ENCODE measurements around the gene SLC9A2. TPM values are rescaled to one million over a fixed set of nuclear protein-coding genes. Genes with fewer than 3 reads are reported as not detected.

SLC9A2 gene
- total RNA-seq, 5 donors from 2014 or later (not counting 1 experiment from before 2014, with no cell fraction given): not detected

- DNase-seq (no peak), ATAC-seq (replicated peaks in 1 of 4) (no peak)
- H3K27me3 ChIP-seq (replicated peaks in 1 of 2; ENCODE audit: control insufficient read depth in 2 of 2, extremely low read depth in 1 of 2, insufficient read depth in 2 of 2, low read length in 1 of 2): no peaks in the 10 kb centered on the region
- no peaks in the 10 kb centered on the region for H3K4me1 Mint-ChIP-seq
- no peaks in the 10 kb centered on the region for H3K36me3 ChIP-seq (ENCODE audit: control insufficient read depth in 2 of 2, extremely low read depth in 1 of 2, insufficient read depth in 1 of 2, low read length in 1 of 2)
- POLR2A ChIA-PET: no interaction called here
- no peaks in the 10 kb centered on the region for H3K9me3 ChIP-seq
- no peak overlapping the region for H3K4me3 ChIP-seq (ENCODE audit: control insufficient read depth in 1 of 2, extremely low read depth in 1 of 2, low read length in 1 of 2)
- H3K36me3 Mint-ChIP-seq: no peaks in the 10 kb centered on the region
- no peak overlapping the region for H3K4me3 Mint-ChIP-seq
- H3K4me1 ChIP-seq (ENCODE audit: control insufficient read depth in 1 of 2, extremely low read depth in 1 of 2, insufficient read depth in 2 of 2, low read length in 2 of 2): no peaks in the 10 kb centered on the region
- H3K27me3 Mint-ChIP-seq: peaks cover 13% of the 10 kb centered on the region in 2 donors
- no peak overlapping the region for H3K27ac Mint-ChIP-seq
- CTCF ChIA-PET: no interaction called here
- H3K27ac ChIP-seq (ENCODE audit: low read length): no peak overlapping the region
- H3K9me3 Mint-ChIP-seq: no peaks in the 10 kb centered on the region
- WGBS (ENCODE audit: insufficient coverage): 80% methylated on average over 1 of the region's 6 CpGs
Observed at GRCh38 chr2:102594445-102595016, 24.8 kb upstream of the SLC9A2 start.

GRCh38 chr2:102597788-102598187 lies 21.6 kb upstream of the SLC9A2 start:
- H3K4me3 ChIP-seq (ENCODE audit: control insufficient read depth in 1 of 2, extremely low read depth in 1 of 2, low read length in 1 of 2): no peak overlapping the region
- H3K4me1 Mint-ChIP-seq: no peaks in the 10 kb centered on the region
- CTCF ChIA-PET: no interaction called here
- peaks cover 17 to 22% of the 10 kb centered on the region in 2 donors for H3K27me3 Mint-ChIP-seq
- H3K4me3 Mint-ChIP-seq: no peak overlapping the region
- no peak overlapping the region for H3K27ac ChIP-seq (ENCODE audit: low read length)
- no peaks in the 10 kb centered on the region for H3K27me3 ChIP-seq (replicated peaks in 1 of 2; ENCODE audit: control insufficient read depth in 2 of 2, extremely low read depth in 1 of 2, insufficient read depth in 2 of 2, low read length in 1 of 2)
- no peaks in the 10 kb centered on the region for H3K36me3 ChIP-seq (ENCODE audit: control insufficient read depth in 2 of 2, extremely low read depth in 1 of 2, insufficient read depth in 1 of 2, low read length in 1 of 2)
- H3K4me1 ChIP-seq (ENCODE audit: control insufficient read depth in 1 of 2, extremely low read depth in 1 of 2, insufficient read depth in 2 of 2, low read length in 2 of 2): no peaks in the 10 kb centered on the region
- no peak for DNase-seq
- H3K27ac Mint-ChIP-seq: no peak overlapping the region
- ATAC-seq (replicated peaks in 1 of 4): no peak
- H3K9me3 ChIP-seq: no peaks in the 10 kb centered on the region
- POLR2A ChIA-PET: no interaction called here
- no peaks in the 10 kb centered on the region for H3K9me3 Mint-ChIP-seq
- 70% methylated on average over 6 of the region's 9 CpGs for WGBS (ENCODE audit: insufficient coverage)
- H3K36me3 Mint-ChIP-seq: no peaks in the 10 kb centered on the region

GRCh38 chr2:102599486-102599885 lies 19.9 kb upstream of the SLC9A2 start:
- H3K27ac Mint-ChIP-seq: no peak overlapping the region
- WGBS (ENCODE audit: insufficient coverage): 58% methylated on average over 3 of the region's 6 CpGs
- Histone ChIP-seq H3K36me3 (ENCODE audit: control insufficient read depth in 2 of 2, extremely low read depth in 1 of 2, insufficient read depth in 1 of 2, low read length in 1 of 2) (no peaks in the 10 kb centered on the region), H3K9me3 (no peaks in the 10 kb centered on the region), H3K4me3 (ENCODE audit: control insufficient read depth in 1 of 2, extremely low read depth in 1 of 2, low read length in 1 of 2) (no peak overlapping the region), H3K27me3 (replicated peaks in 1 of 2; ENCODE audit: control insufficient read depth in 2 of 2, extremely low read depth in 1 of 2, insufficient read depth in 2 of 2, low read length in 1 of 2) (no peaks in the 10 kb centered on the region), H3K27ac (ENCODE audit: low read length) (no peak overlapping the region), H3K4me1 (ENCODE audit: control insufficient read depth in 1 of 2, extremely low read depth in 1 of 2, insufficient read depth in 2 of 2, low read length in 2 of 2) (no peaks in the 10 kb centered on the region)
- no peak overlapping the region for H3K4me3 Mint-ChIP-seq
- no peaks in the 10 kb centered on the region for H3K36me3 Mint-ChIP-seq
- DNase-seq: no peak
- POLR2A ChIA-PET: no interaction called here
- H3K4me1 Mint-ChIP-seq: no peaks in the 10 kb centered on the region
- peaks cover 17 to 23% of the 10 kb centered on the region in 2 donors for H3K27me3 Mint-ChIP-seq
- ATAC-seq (replicated peaks in 1 of 4): no peak
- CTCF ChIA-PET: interaction anchor here in 1 of 2 donors (0.7 kb wide), 1 partner anchor 11 kb away, joined by 3 read pairs; no protein-coding TSS in a partner anchor
- no peaks in the 10 kb centered on the region for H3K9me3 Mint-ChIP-seq

GRCh38 chr2:102601730-102602129 lies 17.6 kb upstream of the SLC9A2 start:
- no peaks in the 10 kb centered on the region for H3K36me3 ChIP-seq (ENCODE audit: control insufficient read depth in 2 of 2, extremely low read depth in 1 of 2, insufficient read depth in 1 of 2, low read length in 1 of 2)
- no peak overlapping the region for H3K4me3 ChIP-seq (ENCODE audit: control insufficient read depth in 1 of 2, extremely low read depth in 1 of 2, low read length in 1 of 2)
- CTCF ChIA-PET: no interaction called here
- no peaks in the 10 kb centered on the region for H3K4me1 ChIP-seq (ENCODE audit: control insufficient read depth in 1 of 2, extremely low read depth in 1 of 2, insufficient read depth in 2 of 2, low read length in 2 of 2)
- H3K27ac ChIP-seq (ENCODE audit: low read length): no peak overlapping the region
- POLR2A ChIA-PET: no interaction called here
- no peaks in the 10 kb centered on the region for H3K9me3 Mint-ChIP-seq
- H3K9me3 ChIP-seq: no peaks in the 10 kb centered on the region
- H3K4me1 Mint-ChIP-seq: no peaks in the 10 kb centered on the region
- H3K27me3 Mint-ChIP-seq: peaks cover 13 to 20% of the 10 kb centered on the region in 2 donors
- H3K27ac Mint-ChIP-seq: no peak overlapping the region
- DNase-seq: no peak
- no peak overlapping the region for H3K4me3 Mint-ChIP-seq
- ATAC-seq (replicated peaks in 1 of 4): no peak
- WGBS (ENCODE audit: insufficient coverage): no CpG with 5 or more reads among the region's 2 CpGs
- H3K27me3 ChIP-seq (replicated peaks in 1 of 2; ENCODE audit: control insufficient read depth in 2 of 2, extremely low read depth in 1 of 2, insufficient read depth in 2 of 2, low read length in 1 of 2): no peaks in the 10 kb centered on the region
- H3K36me3 Mint-ChIP-seq: no peaks in the 10 kb centered on the region

GRCh38 chr2:102603904-102604303 lies 15.4 kb upstream of the SLC9A2 start:
- H3K4me1 ChIP-seq (ENCODE audit: control insufficient read depth in 1 of 2, extremely low read depth in 1 of 2, insufficient read depth in 2 of 2, low read length in 2 of 2): no peaks in the 10 kb centered on the region
- ATAC-seq (replicated peaks in 1 of 4) (no peak), DNase-seq (no peak)
- 75% methylated on average over 1 of the region's 4 CpGs for WGBS (ENCODE audit: insufficient coverage)
- H3K27me3 ChIP-seq (replicated peaks in 1 of 2; ENCODE audit: control insufficient read depth in 2 of 2, extremely low read depth in 1 of 2, insufficient read depth in 2 of 2, low read length in 1 of 2): no peaks in the 10 kb centered on the region
- no peaks in the 10 kb centered on the region for H3K36me3 ChIP-seq (ENCODE audit: control insufficient read depth in 2 of 2, extremely low read depth in 1 of 2, insufficient read depth in 1 of 2, low read length in 1 of 2)
- ChIA-PET CTCF (no interaction called here), POLR2A (no interaction called here)
- Mint-ChIP-seq H3K27ac (no peak overlapping the region), H3K9me3 (no peaks in the 10 kb centered on the region), H3K4me3 (no peak overlapping the region), H3K27me3 (peaks cover 8 to 20% of the 10 kb centered on the region in 2 donors), H3K36me3 (no peaks in the 10 kb centered on the region), H3K4me1 (no peaks in the 10 kb centered on the region)
- H3K4me3 ChIP-seq (ENCODE audit: control insufficient read depth in 1 of 2, extremely low read depth in 1 of 2, low read length in 1 of 2): no peak overlapping the region
- no peak overlapping the region for H3K27ac ChIP-seq (ENCODE audit: low read length)
- H3K9me3 ChIP-seq: no peaks in the 10 kb centered on the region

- H3K27me3 Mint-ChIP-seq: peaks cover 8 to 15% of the 10 kb centered on the region in 2 donors
- no peaks in the 10 kb centered on the region for H3K27me3 ChIP-seq (replicated peaks in 1 of 2; ENCODE audit: control insufficient read depth in 2 of 2, extremely low read depth in 1 of 2, insufficient read depth in 2 of 2, low read length in 1 of 2)
- H3K36me3 ChIP-seq (ENCODE audit: control insufficient read depth in 2 of 2, extremely low read depth in 1 of 2, insufficient read depth in 1 of 2, low read length in 1 of 2): no peaks in the 10 kb centered on the region
- WGBS (ENCODE audit: insufficient coverage): 13% methylated on average over 1 of the region's 3 CpGs
- POLR2A ChIA-PET: no interaction called here
- DNase-seq: no peak
- no peaks in the 10 kb centered on the region for H3K36me3 Mint-ChIP-seq
- H3K4me1 ChIP-seq (ENCODE audit: control insufficient read depth in 1 of 2, extremely low read depth in 1 of 2, insufficient read depth in 2 of 2, low read length in 2 of 2): no peaks in the 10 kb centered on the region
- H3K27ac Mint-ChIP-seq: no peak overlapping the region
- no peak overlapping the region for H3K27ac ChIP-seq (ENCODE audit: low read length)
- no peaks in the 10 kb centered on the region for H3K4me1 Mint-ChIP-seq
- ATAC-seq (replicated peaks in 1 of 4): no peak
- CTCF ChIA-PET: no interaction called here
- H3K9me3 Mint-ChIP-seq: no peaks in the 10 kb centered on the region
- no peaks in the 10 kb centered on the region for H3K9me3 ChIP-seq
- H3K4me3 ChIP-seq (ENCODE audit: control insufficient read depth in 1 of 2, extremely low read depth in 1 of 2, low read length in 1 of 2): no peak overlapping the region
- no peak overlapping the region for H3K4me3 Mint-ChIP-seq
Observed at GRCh38 chr2:102604769-102605168, 14.6 kb upstream of the SLC9A2 start.

- no peaks in the 10 kb centered on the region for H3K36me3 ChIP-seq (ENCODE audit: control insufficient read depth in 2 of 2, extremely low read depth in 1 of 2, insufficient read depth in 1 of 2, low read length in 1 of 2)
- H3K4me1 ChIP-seq (ENCODE audit: control insufficient read depth in 1 of 2, extremely low read depth in 1 of 2, insufficient read depth in 2 of 2, low read length in 2 of 2): no peaks in the 10 kb centered on the region
- Mint-ChIP-seq H3K4me1 (no peaks in the 10 kb centered on the region), H3K4me3 (no peak overlapping the region), H3K27ac (no peak overlapping the region), H3K9me3 (no peaks in the 10 kb centered on the region), H3K27me3 (peaks cover 0 to 7% of the 10 kb centered on the region in 2 donors), H3K36me3 (no peaks in the 10 kb centered on the region)
- DNase-seq: no peak
- CTCF ChIA-PET: no interaction called here
- H3K27me3 ChIP-seq (replicated peaks in 1 of 2; ENCODE audit: control insufficient read depth in 2 of 2, extremely low read depth in 1 of 2, insufficient read depth in 2 of 2, low read length in 1 of 2): no peaks in the 10 kb centered on the region
- H3K27ac ChIP-seq (ENCODE audit: low read length): no peak overlapping the region
- no CpG with 5 or more reads among the region's 1 CpG for WGBS (ENCODE audit: insufficient coverage)
- H3K4me3 ChIP-seq (ENCODE audit: control insufficient read depth in 1 of 2, extremely low read depth in 1 of 2, low read length in 1 of 2): no peak overlapping the region
- POLR2A ChIA-PET: no interaction called here
- no peak for ATAC-seq (replicated peaks in 1 of 4)
- H3K9me3 ChIP-seq: no peaks in the 10 kb centered on the region
Observed at GRCh38 chr2:102606353-102606752, 13.0 kb upstream of the SLC9A2 start.

All from T-cell (primary cell).